Hepatocyte (in vitro differentiated cells): ENCODE measurements around the gene CLIC4. TPM values are rescaled to one million over a fixed set of nuclear protein-coding genes. Genes with fewer than 3 reads are reported as not detected.

ENCODE experiments used
- DNase-seq: peaks from one replicate; pipeline ENCODE4 v3.0.0-alpha.2; 2016; ENCODE audit warnings: low spot score
- H2AFZ ChIP-seq: fragments of 200-600 bp; sonication (generic); 2 replicates; pipeline ENCODE4 v1.6.0; 2016; ENCODE audit warnings: antibody characterized with exemption, mild to moderate bottlenecking
- H3K27ac ChIP-seq: fragments of 200-600 bp; sonication (generic); 2 replicates; pipeline ENCODE4 v1.5.1; 2016; ENCODE audit warnings: mild to moderate bottlenecking
- H3K27me3 ChIP-seq: fragments of 200-600 bp; sonication (generic); 2 replicates; pipeline ENCODE4 v1.6.1; 2016
- H3K36me3 ChIP-seq: fragments of 200-600 bp; sonication (generic); replicated peaks from 2 replicates; pipeline ENCODE4 v1.5.1; 2016; ENCODE audit warnings: low read depth; ENCODE audit not compliant: insufficient read depth
- H3K4me1 ChIP-seq: fragments of 200-600 bp; sonication (generic); 2 replicates; pipeline ENCODE4 v1.5.1; 2016; ENCODE audit warnings: mild to moderate bottlenecking, moderate library complexity; ENCODE audit not compliant: insufficient read depth
- H3K4me2 ChIP-seq: fragments of 200-600 bp; sonication (generic); 2 replicates; pipeline ENCODE4 v1.6.0; 2016
- H3K4me3 ChIP-seq: fragments of 200-600 bp; sonication (generic); 2 replicates; pipeline ENCODE4 v1.5.1; 2016; ENCODE audit warnings: mild to moderate bottlenecking
- H3K79me2 ChIP-seq: fragments of 200-600 bp; sonication (generic); 2 replicates; pipeline ENCODE4 v1.6.0; 2017; ENCODE audit warnings: mild to moderate bottlenecking
- H3K9me2 ChIP-seq: fragments of 200-600 bp; sonication (generic); replicated peaks from 2 replicates; pipeline ENCODE4 v1.6.0; 2017; ENCODE audit warnings: mild to moderate bottlenecking; ENCODE audit not compliant: insufficient read depth
- H3K9me3 ChIP-seq: fragments of 200-600 bp; sonication (generic); 2 replicates; pipeline ENCODE4 v1.5.1; 2016; ENCODE audit warnings: low read depth, mild to moderate bottlenecking
- H4K20me1 ChIP-seq: fragments of 200-600 bp; sonication (generic); 2 replicates; pipeline ENCODE4 v1.6.0; 2016; ENCODE audit warnings: mild to moderate bottlenecking; ENCODE audit not compliant: insufficient read depth, poor library complexity, severe bottlenecking
- EZH2 ChIP-seq: fragments of 200-600 bp; sonication (generic); IDR thresholded peaks from 2 replicates; pipeline ENCODE4 v1.6.1; 2016; ENCODE audit warnings: antibody characterized with exemption, mild to moderate bottlenecking, borderline replicate concordance
- EZH2phosphoT487 ChIP-seq: fragments of 200-600 bp; sonication (generic); IDR thresholded peaks from one replicate; pipeline ENCODE4 v1.6.1; 2018; ENCODE audit warnings: antibody characterized with exemption, mild to moderate bottlenecking, low read depth, moderate library complexity; ENCODE audit not compliant: unreplicated experiment, severe bottlenecking
- WGBS: methylation state at CpG from one replicate; pipeline ENCODE4 v1.1.6; 2016; ENCODE audit warnings: low lambda C conversion rate; ENCODE audit errors: missing lambda C conversion rate; 5-methylcytosine and 5-hydroxymethylcytosine counted together
- polyA plus RNA-seq: library from polyadenylated mRNA; unstranded; fragments of >200 nt; fragmentation: Nextera tagmentation; extraction: Ambion mirVana; gene quantifications from 2 replicates; pipeline ENCODE4 v1.2.1, GENCODE V29; 2016
- total RNA-seq: library from RNA; depleted of rRNA; stranded (reverse); fragments of >200 nt; gene quantifications from 2 replicates; pipeline ENCODE4 v1.2.3, GENCODE V29; 2014
- TF ChIP-seq, protein P1 (sequence below): fragments of 200-600 bp; sonication (generic); IDR thresholded peaks from 2 replicates; pipeline ENCODE4 v1.5.1; 2016; ENCODE audit warnings: antibody characterized with exemption, mild to moderate bottlenecking; ENCODE audit not compliant: poor library complexity

The CLIC4 gene
- total and polyA plus RNA-seq, 2 experiments from 2014 or later, result 146 to 259 TPM

- no peak for DNase-seq
- TF ChIP-seq EZH2phosphoT487, result no peak
- TF ChIP-seq EZH2, result no peak
- TF ChIP-seq, protein P1, sequence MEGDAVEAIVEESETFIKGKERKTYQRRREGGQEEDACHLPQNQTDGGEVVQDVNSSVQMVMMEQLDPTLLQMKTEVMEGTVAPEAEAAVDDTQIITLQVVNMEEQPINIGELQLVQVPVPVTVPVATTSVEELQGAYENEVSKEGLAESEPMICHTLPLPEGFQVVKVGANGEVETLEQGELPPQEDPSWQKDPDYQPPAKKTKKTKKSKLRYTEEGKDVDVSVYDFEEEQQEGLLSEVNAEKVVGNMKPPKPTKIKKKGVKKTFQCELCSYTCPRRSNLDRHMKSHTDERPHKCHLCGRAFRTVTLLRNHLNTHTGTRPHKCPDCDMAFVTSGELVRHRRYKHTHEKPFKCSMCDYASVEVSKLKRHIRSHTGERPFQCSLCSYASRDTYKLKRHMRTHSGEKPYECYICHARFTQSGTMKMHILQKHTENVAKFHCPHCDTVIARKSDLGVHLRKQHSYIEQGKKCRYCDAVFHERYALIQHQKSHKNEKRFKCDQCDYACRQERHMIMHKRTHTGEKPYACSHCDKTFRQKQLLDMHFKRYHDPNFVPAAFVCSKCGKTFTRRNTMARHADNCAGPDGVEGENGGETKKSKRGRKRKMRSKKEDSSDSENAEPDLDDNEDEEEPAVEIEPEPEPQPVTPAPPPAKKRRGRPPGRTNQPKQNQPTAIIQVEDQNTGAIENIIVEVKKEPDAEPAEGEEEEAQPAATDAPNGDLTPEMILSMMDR, result no peak
- Histone ChIP-seq H4K20me1 (no peaks in the 10 kb centered on the region), H3K27ac (no peak overlapping the region), H3K9me2 (no peaks in the 10 kb centered on the region), H3K36me3 (no peaks in the 10 kb centered on the region), H3K4me3 (no peak overlapping the region), H3K4me1 (no peaks in the 10 kb centered on the region), H3K4me2 (no peak overlapping the region), H3K9me3 (no peaks in the 10 kb centered on the region), H3K79me2 (no peaks in the 10 kb centered on the region), H2AFZ (no peak overlapping the region), H3K27me3 (no peaks in the 10 kb centered on the region)
- 88% methylated on average over 7 of the region's 7 CpGs for WGBS
Observed at GRCh38 chr1:24699628-24700027, 45.6 kb upstream of the CLIC4 start.

GRCh38 chr1:24702511-24703293 is 42.5 kb upstream of the CLIC4 start:
- Histone ChIP-seq H3K27me3 (no peaks in the 10 kb centered on the region), H3K4me1 (peaks cover 12% of the 10 kb centered on the region), H4K20me1 (no peaks in the 10 kb centered on the region), H2AFZ (no peak overlapping the region), H3K9me3 (no peaks in the 10 kb centered on the region), H3K4me3 (no peak overlapping the region), H3K4me2 (no peak overlapping the region), H3K36me3 (no peaks in the 10 kb centered on the region), H3K27ac (peak overlapping the region; percentile 14), H3K9me2 (no peaks in the 10 kb centered on the region), H3K79me2 (no peaks in the 10 kb centered on the region)
- WGBS, result 63% methylated on average over 8 of the region's 8 CpGs
- DNase-seq, result peak; percentile 53
- TF ChIP-seq EZH2, result no peak
- TF ChIP-seq EZH2phosphoT487, result no peak
- TF ChIP-seq, protein P1, result no peak

GRCh38 chr1:24704411-24705259 is 40.6 kb upstream of the CLIC4 start:
- peak overlapping the region; percentile 61 for H3K27ac ChIP-seq
- TF ChIP-seq EZH2phosphoT487 (no peak), EZH2 (no peak)
- TF ChIP-seq, protein P1, result no peak
- H3K36me3 ChIP-seq, result no peaks in the 10 kb centered on the region
- H3K27me3 ChIP-seq, result no peaks in the 10 kb centered on the region
- DNase-seq, result peak; percentile 33
- WGBS, result 55% methylated on average over 12 of the region's 16 CpGs
- H3K4me3 ChIP-seq, result no peak overlapping the region
- peak overlapping the region; percentile 71 for H3K4me2 ChIP-seq
- no peaks in the 10 kb centered on the region for H3K9me2 ChIP-seq
- H3K9me3 ChIP-seq, result no peaks in the 10 kb centered on the region
- no peaks in the 10 kb centered on the region for H4K20me1 ChIP-seq
- H2AFZ ChIP-seq, result peak overlapping the region; percentile 25
- H3K79me2 ChIP-seq, result no peaks in the 10 kb centered on the region
- H3K4me1 ChIP-seq, result peaks cover 12% of the 10 kb centered on the region
